HG03378 (cell line): ENCODE results near the gene PIGS.

ENCODE experiments used
- ATAC-seq: cut with Tn5 transposase; IDR thresholded peaks from one replicate; pipeline ENCODE4 v1.9.1; 2021; ENCODE audit warnings: mild to moderate bottlenecking, moderate library complexity; ENCODE audit not compliant: unreplicated experiment

Gene PIGS

DNA sequence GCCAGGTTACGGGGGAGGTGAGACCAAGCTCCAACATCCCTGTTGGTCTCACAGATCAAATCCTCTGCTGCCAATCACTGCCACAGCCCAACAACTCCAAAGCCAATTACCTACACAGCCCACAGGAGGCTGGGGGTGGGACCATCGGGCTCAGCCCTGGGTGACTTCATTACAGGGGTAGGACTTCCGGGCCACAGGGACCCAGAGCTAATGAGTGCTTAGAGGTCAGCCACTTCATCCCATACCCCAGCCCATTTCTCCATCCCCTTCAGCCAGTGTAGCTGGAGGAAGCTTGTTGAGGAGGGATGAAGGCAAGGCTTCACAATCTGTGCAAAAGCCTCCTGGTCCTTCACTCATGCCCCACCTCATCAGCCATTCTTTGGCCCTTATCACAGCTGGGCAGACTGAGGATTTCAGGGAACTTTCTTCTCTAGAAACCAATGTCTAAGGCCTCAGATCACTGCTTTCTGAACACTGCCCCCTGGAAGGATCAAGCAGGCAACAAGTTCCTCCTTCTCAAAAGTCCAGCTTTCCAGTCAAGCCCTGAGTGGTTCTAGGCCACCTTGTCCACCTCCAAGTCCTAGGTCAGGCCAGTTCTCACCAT lies 59.4 kb downstream of the PIGS start:
- ATAC-seq = no peak

DNA sequence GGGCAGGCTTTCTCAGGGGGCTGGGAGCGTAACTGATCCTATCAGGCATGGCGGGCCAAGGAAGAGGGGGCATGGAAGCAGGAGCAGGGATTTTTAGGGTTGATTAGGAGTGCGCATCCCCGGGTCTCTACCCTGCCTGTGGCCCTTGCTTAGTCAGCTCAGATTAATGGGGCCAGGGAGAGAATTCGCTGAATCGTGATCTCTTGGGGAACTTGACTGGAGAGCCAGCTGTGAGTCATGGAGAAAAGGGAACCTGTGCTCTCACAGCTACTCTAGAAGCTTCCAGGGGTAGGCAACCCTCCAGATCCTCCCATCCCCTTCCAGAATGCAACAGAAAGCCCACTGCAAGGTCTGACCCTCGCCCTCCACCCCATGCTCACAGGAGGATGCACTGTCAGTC lies 61.5 kb downstream of the PIGS start:
- ATAC-seq = no peak

DNA sequence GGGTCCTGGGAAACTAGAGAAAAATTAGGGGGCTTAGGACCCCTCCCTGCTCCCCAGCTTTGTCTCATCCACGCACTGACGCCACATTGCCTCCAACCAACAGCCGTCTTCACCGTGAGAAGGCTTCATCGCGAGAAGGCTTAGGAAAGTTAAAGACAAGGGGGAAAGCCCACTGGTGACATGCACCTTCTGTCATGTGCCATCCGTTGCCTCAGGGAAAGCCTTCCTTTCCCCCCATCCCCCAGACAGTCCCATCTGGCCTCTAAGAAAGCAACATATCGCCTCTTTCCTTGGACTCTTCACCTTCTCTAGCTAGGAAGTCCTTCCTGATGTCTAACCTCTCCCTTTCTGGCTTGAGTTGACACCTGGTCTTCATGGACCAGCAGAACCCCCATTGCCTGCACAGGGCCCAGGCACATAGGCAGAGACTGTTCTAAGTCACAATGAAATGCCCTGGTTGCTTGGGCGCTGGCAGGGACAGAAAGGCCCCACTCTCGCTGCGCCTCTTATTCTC lies 63.1 kb downstream of the PIGS start:
- ATAC-seq = no peak

GRCh38 chr17:28507567-28508203 lies 63.6 kb downstream of the PIGS start:
- ATAC-seq = no peak

DNA sequence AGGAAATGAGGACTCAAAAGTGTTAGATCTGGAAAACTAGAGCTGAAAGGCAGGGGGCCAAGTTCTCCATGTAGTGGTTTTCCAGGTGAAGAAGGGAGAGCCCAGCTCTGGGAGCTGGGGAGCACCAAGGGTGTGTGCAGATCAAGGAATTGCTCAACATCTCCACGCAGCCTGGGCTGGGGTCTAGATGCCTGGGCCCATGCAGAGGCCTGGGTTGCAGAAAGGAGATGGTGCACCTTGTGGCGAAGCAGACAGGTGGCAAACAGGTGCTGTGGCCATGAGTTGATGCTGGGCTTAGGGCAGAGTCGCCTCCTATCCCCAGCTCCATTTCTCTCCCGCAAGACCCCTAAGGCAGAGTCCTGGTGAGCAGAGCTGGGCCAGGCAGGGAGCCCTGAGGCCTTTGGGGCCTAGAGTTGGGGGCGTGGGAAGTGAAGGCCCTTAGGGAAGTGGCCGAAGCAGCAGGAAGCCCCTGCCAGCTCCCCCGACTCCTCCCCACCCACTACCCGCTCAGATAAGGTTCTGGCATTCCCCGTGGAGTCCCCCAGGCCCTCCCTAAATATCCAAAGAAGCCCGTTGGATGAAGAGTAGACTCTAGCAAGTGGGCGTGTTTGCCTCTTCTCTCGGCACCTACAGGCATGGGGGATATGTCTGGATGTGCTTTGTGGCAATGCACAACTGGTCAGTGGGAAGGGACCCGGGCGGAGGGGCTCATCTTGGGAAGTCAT lies 64.4 kb downstream of the PIGS start:
- no peak for ATAC-seq

DNA sequence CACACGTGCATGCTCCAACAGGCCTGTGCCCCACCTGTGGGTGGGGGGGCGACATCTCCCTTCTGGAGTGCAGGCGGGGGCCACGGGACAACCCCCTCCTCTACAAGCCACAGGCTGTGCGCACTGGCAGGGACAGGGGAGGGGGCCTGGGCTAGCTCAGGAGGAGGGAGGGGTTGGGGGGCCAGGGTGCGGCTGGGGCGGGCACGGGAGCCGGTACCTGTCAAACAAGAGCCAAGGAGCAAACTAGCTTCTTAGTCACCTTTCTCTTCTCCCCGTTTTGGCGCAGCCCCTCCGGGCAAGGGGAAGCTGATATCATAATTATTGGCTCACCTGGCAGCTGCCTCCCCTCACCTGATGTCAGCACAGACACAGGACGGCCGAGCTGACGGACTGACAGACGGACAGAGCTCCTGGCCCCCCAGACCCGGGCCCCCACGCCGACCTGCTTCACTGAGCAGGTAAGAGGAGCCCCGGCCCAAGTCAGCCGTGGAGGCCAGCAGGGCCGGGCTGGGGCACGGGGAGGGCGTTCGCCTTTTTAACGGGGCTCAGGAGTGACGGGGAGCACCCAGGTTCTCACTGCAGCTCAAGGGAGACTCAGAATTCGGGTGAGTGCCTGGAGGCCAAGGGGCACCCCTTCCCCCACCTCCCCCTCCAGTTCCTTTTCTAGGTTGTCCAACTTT lies 65.2 kb downstream of the PIGS start, which contains the start of gene FOXN1:
Gene FOXN1 (plus strand): TSS at position 363 of the 680 bp plus-strand sequence. CDS start 17,622 bp downstream, outside the sequence.
- ATAC-seq = no peak

DNA sequence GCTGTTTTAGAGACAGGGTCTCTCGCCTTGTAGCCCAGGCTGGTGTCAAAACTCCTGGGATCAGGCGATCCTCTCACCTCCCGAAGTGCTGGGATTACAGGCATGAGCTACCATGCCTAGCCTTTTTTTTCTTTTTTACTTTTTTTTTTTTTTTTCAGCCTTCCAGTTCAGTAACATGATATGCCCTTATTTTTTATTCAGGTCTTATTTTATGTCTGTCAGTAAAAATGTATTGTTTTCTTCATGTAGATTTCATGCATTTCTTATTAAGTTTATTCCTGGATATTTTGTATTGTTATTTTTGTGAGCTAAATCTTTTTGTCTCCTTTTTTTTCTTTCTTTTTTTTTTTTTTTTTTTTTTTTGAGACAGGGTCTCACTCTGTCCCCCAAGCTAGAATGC lies 67.9 kb downstream of the PIGS start:
- ATAC-seq = no peak
